GM12891 (cell line): ENCODE results near the gene KRT17.

Source experiments
- POLR2A ChIP-seq: IDR thresholded peaks from 2 replicates; pipeline ENCODE4 v1.6.1; 2011; ENCODE audit warnings: low read depth, low read length, control low read depth
- POLR2AphosphoS5 ChIP-seq: IDR thresholded peaks from 2 replicates; pipeline ENCODE4 v1.6.1; 2011; ENCODE audit warnings: low read depth, low read length, control low read depth
- SPI1 ChIP-seq: IDR thresholded peaks from 2 replicates; pipeline ENCODE4 v1.6.1; 2011; ENCODE audit warnings: low read depth, low read length, control low read depth

GRCh38 chr17:41581366-41582060, 42.9 kb downstream of the KRT17 start:
- TF ChIP-seq POLR2A (no peak), POLR2AphosphoS5 (no peak), SPI1 (no peak)
